Neural progenitor cell (in vitro differentiated cells): ENCODE results near the gene SLC25A42. TPM values are rescaled to one million over a fixed set of nuclear protein-coding genes. Genes with fewer than 3 reads are reported as not detected.
"Not testable (repeated sequence)": the region's sequence is repeated elsewhere in the genome, so short reads cannot be mapped to it uniquely, and the experiment has no call there.

ENCODE experiments used
- DNase-seq: peaks from one replicate; pipeline ENCODE4 v3.0.0-alpha.2; 2016; ENCODE audit warnings: low spot score
- H2AFZ ChIP-seq: fragments of 200-600 bp; sonication (generic); replicated peaks from 2 replicates; pipeline ENCODE4 v1.6.1; 2016; ENCODE audit warnings: antibody characterized with exemption
- H3F3A ChIP-seq: fragments of 200-600 bp; sonication (generic); 2 replicates; pipeline ENCODE4 v1.6.1; 2016; ENCODE audit warnings: antibody characterized with exemption, low read depth
- H3K27ac ChIP-seq: fragments of 200-600 bp; sonication (generic); 2 replicates; pipeline ENCODE4 v1.5.1; 2016; ENCODE audit warnings: mild to moderate bottlenecking
- H3K27me3 ChIP-seq: fragments of 200-600 bp; sonication (generic); 2 replicates; pipeline ENCODE4 v1.6.1; 2016; ENCODE audit warnings: mild to moderate bottlenecking, moderate library complexity
- H3K36me3 ChIP-seq: fragments of 200-600 bp; sonication (generic); 2 replicates; pipeline ENCODE4 v1.5.1; 2016
- H3K4me1 ChIP-seq: fragments of 200-600 bp; sonication (generic); 2 replicates; pipeline ENCODE4 v1.6.1; 2016; ENCODE audit warnings: mixed run types
- H3K4me2 ChIP-seq: fragments of 200-600 bp; sonication (generic); 2 replicates; pipeline ENCODE4 v1.6.1; 2016
- H3K4me3 ChIP-seq: fragments of 200-600 bp; sonication (generic); 2 replicates; pipeline ENCODE4 v1.5.1; 2016
- H3K79me2 ChIP-seq: fragments of 200-600 bp; sonication (generic); 2 replicates; pipeline ENCODE4 v1.6.1; 2016; ENCODE audit warnings: low read depth
- H3K9ac ChIP-seq: fragments of 200-600 bp; sonication (generic); 2 replicates; pipeline ENCODE4 v1.6.1; 2016
- H3K9me3 ChIP-seq: fragments of 200-600 bp; sonication (generic); 2 replicates; pipeline ENCODE4 v1.5.1; 2016; ENCODE audit warnings: low read depth
- H4K20me1 ChIP-seq: fragments of 200-600 bp; sonication (generic); 2 replicates; pipeline ENCODE4 v1.6.1; 2016; ENCODE audit warnings: low read depth
- H3K27ac Mint-ChIP-seq: 3 replicates; pipeline ENCODE4 v1.8.0; 2021; ENCODE audit warnings: mixed read lengths
- H3K27me3 Mint-ChIP-seq: 2 replicates; pipeline ENCODE4 v1.8.0; 2022; ENCODE audit warnings: low read depth, mild to moderate bottlenecking, inconsistent platforms, moderate library complexity, mixed read lengths; ENCODE audit not compliant: insufficient read depth
- H3K36me3 Mint-ChIP-seq: 3 replicates; pipeline ENCODE4 v1.8.0; 2021; ENCODE audit warnings: mixed read lengths
- H3K4me1 Mint-ChIP-seq: 3 replicates; pipeline ENCODE4 v1.8.0; 2021; ENCODE audit warnings: mixed read lengths
- H3K4me3 Mint-ChIP-seq: 3 replicates; pipeline ENCODE4 v1.8.0; 2021; ENCODE audit warnings: mild to moderate bottlenecking, moderate library complexity, mixed read lengths
- H3K9me3 Mint-ChIP-seq: 3 replicates; pipeline ENCODE4 v1.8.0; 2020; ENCODE audit warnings: mixed read lengths
- CTCF ChIP-seq: fragments of 200-600 bp; sonication (generic); IDR thresholded peaks from 2 replicates; pipeline ENCODE4 v1.5.1; 2017; ENCODE audit warnings: antibody characterized with exemption, mild to moderate bottlenecking
- EZH2 ChIP-seq: fragments of 200-600 bp; sonication (generic); IDR thresholded peaks from 2 replicates; pipeline ENCODE4 v1.6.1; 2017; ENCODE audit warnings: antibody characterized with exemption, mild to moderate bottlenecking, moderate library complexity
- EZH2phosphoT487 ChIP-seq: fragments of 200-600 bp; sonication (generic); IDR thresholded peaks from 2 replicates; pipeline ENCODE4 v1.6.1; 2017; ENCODE audit warnings: antibody characterized with exemption
- total RNA-seq: library from RNA; depleted of rRNA; stranded (reverse); fragments of >200 nt; gene quantifications from 2 replicates; pipeline ENCODE4 v1.2.3, GENCODE V29; 2015; ENCODE audit warnings: low replicate concordance

The SLC25A42 gene
- total RNA-seq, 1 donor from 2014 or later: 4.0 TPM

GRCh38 chr19:19101540-19101939, 37.7 kb downstream of the SLC25A42 start:
- Mint-ChIP-seq H3K27me3 (peaks cover 3% of the 10 kb centered on the region), H3K36me3 (no peaks in the 10 kb centered on the region), H3K27ac (no peak overlapping the region), H3K9me3 (no peaks in the 10 kb centered on the region), H3K4me3 (no peak overlapping the region), H3K4me1 (peaks cover 21% of the 10 kb centered on the region)
- no peaks in the 10 kb centered on the region for H3K36me3 ChIP-seq
- DNase-seq: no peak
- no peak overlapping the region for H3K27ac ChIP-seq
- H2AFZ ChIP-seq: no peak overlapping the region
- peaks cover 5% of the 10 kb centered on the region for H3F3A ChIP-seq
- TF ChIP-seq CTCF (no peak), EZH2phosphoT487 (no peak), EZH2 (no peak)
- no peak overlapping the region for H3K9ac ChIP-seq
- H3K4me3 ChIP-seq: no peak overlapping the region
- peaks cover 12% of the 10 kb centered on the region for H3K4me1 ChIP-seq
- H3K4me2 ChIP-seq: no peak overlapping the region
- H3K27me3 ChIP-seq: no peaks in the 10 kb centered on the region
- no peaks in the 10 kb centered on the region for H3K9me3 ChIP-seq
- no peaks in the 10 kb centered on the region for H4K20me1 ChIP-seq
- no peaks in the 10 kb centered on the region for H3K79me2 ChIP-seq

DNA sequence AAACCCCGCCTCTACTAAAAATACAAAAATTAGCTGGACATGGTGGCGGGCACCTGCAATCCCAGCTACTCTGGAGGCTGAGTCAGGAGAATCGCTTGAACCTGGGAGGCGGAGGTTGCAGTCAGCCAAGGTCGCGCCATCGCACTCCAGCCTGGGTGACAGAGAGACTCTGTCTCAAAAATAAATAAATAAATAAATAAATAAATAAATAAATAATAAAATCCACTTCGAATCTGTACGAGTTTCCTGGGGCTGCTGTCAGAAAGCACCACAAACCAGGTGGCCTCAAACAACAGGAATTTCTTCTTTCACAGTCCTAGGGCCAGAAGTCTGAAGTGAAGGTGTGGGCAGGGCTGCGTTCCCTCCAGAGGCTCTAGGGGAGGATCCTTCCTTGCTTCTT, 38.8 kb downstream of the SLC25A42 start:
- not testable (repeated sequence) for H3K36me3 ChIP-seq, H4K20me1 ChIP-seq, H3K27me3 Mint-ChIP-seq, H3K9ac ChIP-seq, H3K4me3 Mint-ChIP-seq, H3K4me2 ChIP-seq, H3K79me2 ChIP-seq, H3K27ac ChIP-seq, H3K4me3 ChIP-seq, H3K36me3 Mint-ChIP-seq, H3F3A ChIP-seq, H2AFZ ChIP-seq, H3K27me3 ChIP-seq, H3K9me3 ChIP-seq, H3K9me3 Mint-ChIP-seq, H3K27ac Mint-ChIP-seq, DNase-seq
- H3K4me1 ChIP-seq: peaks cover 13% of the 10 kb centered on the region
- H3K4me1 Mint-ChIP-seq: peaks cover 19% of the 10 kb centered on the region

DNA sequence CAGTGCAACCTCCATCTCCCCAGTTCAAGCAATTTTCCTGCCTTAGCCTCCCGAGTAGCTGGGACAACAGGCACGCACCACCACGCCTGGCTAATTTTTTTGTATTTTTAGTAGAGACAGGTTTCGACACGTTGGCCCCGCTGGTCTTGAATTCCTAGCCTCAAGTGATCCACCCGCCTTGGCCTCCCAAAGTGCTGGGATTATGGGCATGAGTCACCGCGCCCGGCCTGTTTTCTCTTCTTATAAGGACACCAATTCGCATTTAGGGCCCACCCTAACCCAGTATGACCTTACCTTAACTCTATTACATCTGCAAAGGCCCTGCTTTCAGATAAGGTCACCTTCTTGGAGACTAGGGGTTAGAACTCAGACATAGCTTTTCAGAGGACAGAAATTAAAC, 39.4 kb downstream of the SLC25A42 start:
- Mint-ChIP-seq H3K36me3 (no peaks in the 10 kb centered on the region), H3K27ac (no peak overlapping the region), H3K9me3 (no peaks in the 10 kb centered on the region), H3K27me3 (peaks cover 3% of the 10 kb centered on the region), H3K4me1 (peaks cover 19% of the 10 kb centered on the region), H3K4me3 (no peak overlapping the region)
- H3K79me2 ChIP-seq: no peaks in the 10 kb centered on the region
- no peak for DNase-seq
- no peak overlapping the region for H2AFZ ChIP-seq
- no peaks in the 10 kb centered on the region for H3K27me3 ChIP-seq
- H3K9ac ChIP-seq: no peak overlapping the region
- no peaks in the 10 kb centered on the region for H4K20me1 ChIP-seq
- H3K4me2 ChIP-seq: no peak overlapping the region
- no peaks in the 10 kb centered on the region for H3K36me3 ChIP-seq
- TF ChIP-seq EZH2: no peak
- no peak for TF ChIP-seq EZH2phosphoT487
- no peak for TF ChIP-seq CTCF
- H3F3A ChIP-seq: peaks cover 5% of the 10 kb centered on the region
- H3K4me1 ChIP-seq: peaks cover 13% of the 10 kb centered on the region
- no peak overlapping the region for H3K27ac ChIP-seq
- no peak overlapping the region for H3K4me3 ChIP-seq
- no peaks in the 10 kb centered on the region for H3K9me3 ChIP-seq

- Histone ChIP-seq H3K4me2 (peak overlapping the region; percentile 84), H3K9ac (no peak overlapping the region), H3K4me3 (peak overlapping the region; percentile 48), H4K20me1 (no peaks in the 10 kb centered on the region), H3K27me3 (peaks cover 5% of the 10 kb centered on the region), H3K9me3 (no peaks in the 10 kb centered on the region), H3K36me3 (no peaks in the 10 kb centered on the region), H3K27ac (no peak overlapping the region), H3K4me1 (peaks cover 13% of the 10 kb centered on the region), H2AFZ (peak overlapping the region; percentile 71), H3K79me2 (no peaks in the 10 kb centered on the region), H3F3A (peaks cover 5% of the 10 kb centered on the region)
- no peaks in the 10 kb centered on the region for H3K9me3 Mint-ChIP-seq
- H3K4me3 Mint-ChIP-seq: peak overlapping the region; percentile 84
- peaks cover 20% of the 10 kb centered on the region for H3K4me1 Mint-ChIP-seq
- TF ChIP-seq CTCF (no peak), EZH2phosphoT487 (no peak), EZH2 (no peak)
- no peaks in the 10 kb centered on the region for H3K36me3 Mint-ChIP-seq
- DNase-seq: peak; percentile 94
- H3K27ac Mint-ChIP-seq: peak overlapping the region; percentile 96
- H3K27me3 Mint-ChIP-seq: peaks cover 3% of the 10 kb centered on the region
Measured at GRCh38 chr19:19105365-19106055, 41.7 kb downstream of the SLC25A42 start.
